Effector CD4-positive, alpha-beta T cell (primary cell): Measurements from ENCODE around the gene PRMT9.

Experiments used
- DNase-seq: peaks from one replicate; pipeline ENCODE4 v3.0.0-alpha.2; 2020

PRMT9 gene

DNA sequence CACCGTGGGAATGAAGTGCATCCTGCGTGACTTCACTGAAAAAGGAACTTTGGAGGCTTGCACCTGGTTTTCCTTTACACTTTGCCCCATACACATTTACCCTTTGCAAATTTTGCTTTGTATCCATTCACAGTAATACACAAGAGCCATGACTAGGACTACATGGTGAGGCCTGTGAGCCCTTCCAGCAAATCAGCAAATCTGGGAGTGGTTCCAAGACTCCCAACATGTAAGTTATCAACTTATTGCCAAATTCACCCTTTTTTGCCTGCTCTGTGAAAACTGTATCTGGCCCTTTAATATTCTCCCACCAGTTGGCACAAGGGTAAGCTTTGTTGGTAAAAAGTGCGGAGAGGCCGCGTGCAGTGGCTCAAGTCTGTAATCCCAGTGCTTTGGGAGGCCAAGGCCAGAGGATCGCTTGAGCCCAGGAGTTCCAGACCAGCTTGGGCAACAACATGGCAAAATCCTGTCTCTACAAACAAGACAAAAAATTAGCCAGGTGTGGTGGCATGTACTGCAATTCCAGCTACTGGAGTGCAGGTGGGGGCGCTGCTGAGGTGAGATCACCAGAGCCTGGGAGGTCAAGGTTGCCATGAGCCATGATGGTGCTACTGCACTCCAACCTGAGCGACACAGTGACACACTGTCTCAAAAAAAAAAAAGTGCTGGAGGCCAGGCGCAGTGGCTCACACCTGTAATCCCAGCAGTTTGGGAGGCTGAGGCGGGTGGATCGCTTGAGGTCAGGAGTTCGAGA is 5.0 kb downstream of the PRMT9 start:
- DNase-seq = no peak

DNA sequence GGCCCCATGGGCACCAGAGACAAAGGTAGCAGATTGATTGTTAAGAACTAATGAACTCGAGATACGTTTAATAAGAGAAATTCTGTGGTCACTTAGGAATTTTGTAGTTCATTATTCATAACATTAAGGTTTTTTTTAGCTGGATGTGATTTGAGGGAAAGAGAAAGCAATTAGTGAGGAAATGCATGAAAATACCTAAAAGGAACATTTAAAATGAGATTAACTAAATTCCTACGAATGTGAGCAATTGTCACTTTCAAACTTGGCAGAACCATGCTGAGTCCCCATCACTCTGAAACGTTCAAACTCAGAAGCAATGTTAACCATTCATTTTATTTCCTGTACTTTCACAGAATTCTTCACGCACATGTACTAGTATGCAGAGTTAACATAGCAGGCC is 5.9 kb downstream of the PRMT9 start:
- DNase-seq = no peak

DNA sequence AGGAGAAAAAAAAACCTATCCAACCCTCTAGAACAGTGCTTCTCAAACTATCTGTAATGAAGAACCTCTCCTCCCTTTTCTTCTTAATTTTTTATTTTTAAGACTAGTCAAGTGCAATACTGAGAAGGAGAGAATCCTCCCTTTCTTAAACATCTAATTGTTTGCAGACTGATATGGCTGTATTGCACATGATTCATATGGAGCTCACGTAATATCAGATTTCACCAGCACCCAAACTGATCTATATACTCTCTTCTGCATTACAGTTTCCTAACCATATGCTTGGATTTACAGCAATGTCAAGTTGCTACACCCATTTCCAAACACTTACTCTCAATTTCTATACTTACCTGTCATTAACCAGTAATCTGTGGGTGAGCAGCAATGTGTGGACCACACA is 9.5 kb downstream of the PRMT9 start:
- no peak for DNase-seq

DNA sequence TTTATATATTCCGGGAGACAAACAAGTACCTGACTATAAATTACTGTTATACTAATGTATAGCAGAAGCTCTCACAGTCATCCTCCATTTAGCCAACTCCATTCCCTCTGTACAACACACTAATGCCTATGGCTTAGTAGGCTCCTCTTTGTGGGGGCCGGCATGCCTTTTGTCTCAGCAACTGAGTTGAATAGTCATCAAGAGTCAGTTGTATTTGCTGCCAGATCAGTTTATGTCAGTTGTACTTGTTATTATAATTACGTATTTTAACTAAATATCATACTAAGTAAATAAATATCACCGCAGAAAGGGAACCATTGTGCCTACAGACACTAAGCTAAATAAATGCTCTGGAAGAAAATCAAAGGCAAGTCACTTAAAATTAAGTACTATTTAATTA is 9.9 kb downstream of the PRMT9 start:
- no peak for DNase-seq

DNA sequence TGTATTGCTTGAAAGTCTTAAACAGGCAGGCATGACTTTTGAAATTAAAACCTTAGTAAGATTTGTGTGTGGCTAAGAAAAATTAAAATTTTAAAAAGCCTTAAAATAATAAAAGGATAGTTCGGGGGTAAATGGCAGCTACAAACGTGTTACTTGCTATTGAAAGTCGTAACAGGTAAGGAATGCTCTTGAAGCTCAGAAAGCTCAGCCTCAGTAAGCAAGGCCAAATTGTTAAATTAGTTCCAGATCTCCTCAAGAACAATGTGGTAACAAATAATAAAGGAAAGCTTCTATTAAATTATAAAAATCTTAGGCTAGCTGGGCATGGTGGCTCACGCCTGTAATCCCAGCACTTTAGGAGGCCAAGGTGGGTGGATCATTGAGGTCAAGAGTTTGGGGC is 25.5 kb downstream of the PRMT9 start:
- DNase-seq = no peak

DNA sequence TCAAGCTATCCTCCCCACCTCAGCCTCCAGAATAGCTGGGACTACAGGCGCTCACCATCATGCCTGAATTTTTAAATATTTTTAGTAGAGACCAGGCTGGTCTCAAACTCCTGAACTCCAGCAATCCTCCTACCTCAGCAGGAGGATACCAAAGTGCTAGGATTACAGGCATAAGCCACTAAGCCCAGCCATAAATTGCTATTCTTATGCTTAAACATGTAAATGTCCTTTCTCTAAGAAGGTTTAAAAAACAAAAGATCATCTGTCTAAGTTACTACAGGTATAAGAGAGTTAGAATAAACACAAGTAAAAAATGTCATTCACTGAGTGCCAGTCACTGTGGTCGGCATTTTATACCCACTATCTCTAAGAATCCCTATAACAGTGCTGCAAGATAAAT is 28.3 kb downstream of the PRMT9 start:
- no peak for DNase-seq

DNA sequence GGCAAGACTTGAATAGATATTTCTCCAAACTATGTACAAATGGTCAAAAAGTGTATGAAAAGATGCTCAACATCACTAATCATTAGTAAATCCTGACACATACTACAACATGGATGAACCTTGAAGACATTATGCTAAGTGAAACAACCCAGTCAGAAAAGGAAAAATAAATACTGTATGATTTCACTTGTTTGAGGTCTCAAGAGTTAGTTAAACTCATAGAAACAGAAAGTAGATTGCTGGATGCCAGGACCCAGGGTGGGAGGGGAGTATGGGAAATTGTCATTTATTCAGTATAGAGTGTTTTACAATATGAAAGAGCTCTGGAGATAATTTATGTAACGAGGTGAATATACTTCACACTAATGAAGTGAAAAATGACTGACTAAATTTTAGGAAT is 32.4 kb downstream of the PRMT9 start:
- DNase-seq = no peak

DNA sequence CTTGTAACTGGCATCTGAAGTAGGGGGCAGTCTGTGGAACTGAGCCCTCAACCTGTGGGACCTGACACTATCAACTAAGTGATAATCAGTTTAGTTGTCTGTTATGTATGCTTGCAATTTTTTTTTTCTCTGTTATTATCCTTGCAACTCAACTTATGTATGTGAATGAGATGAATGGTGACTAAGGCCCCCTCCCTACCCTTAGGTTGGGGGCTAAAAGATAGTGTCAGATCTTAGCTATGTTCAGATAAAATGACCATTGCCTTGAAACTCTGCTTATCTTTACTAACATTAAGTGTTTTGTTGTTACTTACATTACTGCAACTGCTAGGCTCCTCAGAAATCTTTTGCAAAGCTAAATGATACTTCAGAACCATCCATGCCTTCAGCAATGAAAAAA is 35.3 kb downstream of the PRMT9 start:
- DNase-seq = no peak

DNA sequence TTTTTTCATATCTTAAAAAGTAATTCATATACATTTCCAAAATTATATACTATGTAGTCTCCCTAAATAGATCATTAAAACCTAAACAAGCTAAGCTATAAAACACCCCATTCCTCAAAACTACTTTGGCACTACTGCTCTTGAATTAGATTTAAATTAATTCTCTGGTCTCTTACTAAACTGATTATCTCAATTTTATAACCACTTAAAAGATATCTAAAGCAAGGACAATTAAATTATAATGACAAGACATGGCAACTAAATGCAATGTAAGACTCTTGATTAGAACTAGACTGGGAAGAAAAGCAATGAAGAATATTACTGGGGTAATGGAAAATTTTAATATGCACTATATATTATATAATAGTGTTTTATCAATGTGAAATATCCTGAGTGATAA is 38.9 kb downstream of the PRMT9 start:
- no peak for DNase-seq

DNA sequence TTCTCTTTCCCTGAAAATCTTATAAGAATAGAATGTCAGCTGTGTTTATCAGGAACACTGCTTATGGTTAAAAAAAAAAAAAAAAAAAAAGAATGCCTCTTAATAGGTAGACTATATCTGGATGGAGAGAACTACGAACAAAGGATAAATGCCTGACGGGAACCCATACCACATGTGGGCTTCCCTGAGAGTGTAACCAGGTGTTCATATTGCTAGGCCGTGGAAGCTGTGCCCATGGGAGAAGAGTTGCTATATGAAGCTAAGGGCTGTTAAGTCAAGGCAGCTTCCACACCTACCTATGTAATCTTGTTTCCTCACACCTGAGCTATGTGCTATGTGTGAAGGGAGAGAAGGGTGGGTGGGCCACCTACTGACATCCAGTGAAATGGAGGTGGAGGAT is 39.5 kb downstream of the PRMT9 start:
- DNase-seq = no peak

DNA sequence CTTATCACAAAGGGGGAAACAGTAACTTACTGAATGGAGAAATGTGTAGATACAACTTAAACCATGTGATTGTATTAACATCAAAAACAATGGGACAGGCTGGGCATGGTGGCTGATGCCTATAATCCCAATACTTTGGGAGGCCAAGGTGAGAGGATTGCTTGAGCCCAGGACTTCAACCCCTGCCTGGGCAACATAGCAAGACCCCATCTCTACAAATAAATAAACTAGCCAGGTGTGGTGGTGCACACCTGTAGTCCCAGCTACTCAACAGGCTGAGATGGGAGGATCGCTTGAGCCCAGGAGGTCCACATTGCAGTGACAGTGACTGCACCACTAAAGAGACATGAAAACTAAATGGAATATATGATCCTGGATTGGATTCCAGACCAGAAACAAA is 40.3 kb downstream of the PRMT9 start:
- no peak for DNase-seq

DNA sequence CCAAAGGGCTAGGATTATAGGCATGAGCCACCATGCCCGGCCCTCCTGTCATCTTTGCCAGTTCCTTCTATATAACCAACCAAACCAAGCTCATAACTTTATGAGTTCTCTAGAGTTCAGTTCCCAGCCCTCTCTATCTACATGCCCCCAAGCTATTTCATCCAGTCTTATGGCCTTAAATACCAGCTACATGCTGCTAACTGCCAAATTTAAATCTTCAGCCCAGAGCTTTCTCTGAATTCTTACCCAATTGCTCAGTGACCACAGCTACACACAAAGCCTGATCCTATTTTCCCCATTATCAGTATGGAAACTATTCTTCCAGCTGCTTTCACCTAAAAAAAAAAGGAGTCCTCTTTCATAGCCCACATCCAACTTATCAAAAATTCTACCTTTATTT is 43.6 kb downstream of the PRMT9 start:
- no peak for DNase-seq

DNA sequence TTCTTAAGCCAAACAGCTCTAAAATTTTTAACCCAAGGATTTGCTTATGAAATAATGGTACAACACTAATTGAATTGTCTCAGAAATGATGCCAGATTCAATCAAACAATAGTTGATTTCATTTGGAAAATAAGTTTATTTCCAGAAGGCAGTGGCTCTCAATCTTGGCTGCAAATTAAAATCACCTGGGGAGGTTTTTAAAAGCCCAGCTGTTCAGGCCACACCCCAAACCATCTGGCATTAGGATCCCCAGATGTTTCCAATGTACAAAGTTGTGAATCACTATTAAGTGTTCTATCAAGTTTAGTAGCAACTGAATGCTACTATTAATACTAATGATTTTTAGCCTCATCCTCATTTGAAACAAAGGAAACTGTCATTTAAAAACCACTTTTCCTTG is 44.6 kb downstream of the PRMT9 start:
- DNase-seq = no peak

DNA sequence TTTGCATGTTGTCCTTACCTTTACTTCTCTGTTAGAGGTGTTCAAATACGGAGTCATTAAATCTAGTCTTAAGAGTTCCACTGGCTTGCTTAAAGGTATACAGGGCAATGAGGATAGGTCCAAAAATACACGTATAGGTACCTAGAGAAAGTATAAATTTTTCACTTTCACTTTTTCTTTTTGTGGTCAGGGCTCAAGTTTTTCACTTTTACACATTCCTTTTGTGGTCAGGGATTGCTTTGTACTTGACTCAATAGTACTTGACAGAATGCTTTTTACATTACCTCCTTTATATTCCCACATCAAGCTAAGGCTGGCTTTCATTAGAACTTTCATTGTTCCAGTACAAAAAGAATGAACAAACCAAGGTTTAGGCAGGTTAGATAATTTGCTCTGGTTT is 45.0 kb downstream of the PRMT9 start:
- no peak for DNase-seq

DNA sequence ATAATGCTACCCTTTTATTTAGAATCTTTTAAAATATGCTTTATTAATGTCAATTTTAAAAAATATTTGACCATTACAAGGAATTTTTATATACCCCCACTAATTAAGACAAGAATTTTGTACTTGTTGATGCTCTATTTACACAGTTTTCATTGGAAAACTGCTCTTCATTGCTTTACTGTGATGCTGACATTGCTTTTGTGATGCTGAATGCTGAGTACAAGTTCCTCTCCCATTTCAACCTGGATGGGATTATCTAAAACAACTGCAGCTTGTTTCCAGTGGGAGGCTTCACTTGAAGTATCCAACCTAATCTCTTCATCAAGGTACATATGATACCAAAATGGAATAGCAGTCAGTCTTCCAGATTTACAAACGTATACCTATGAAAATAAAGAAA is 45.6 kb downstream of the PRMT9 start:
- DNase-seq = no peak

DNA sequence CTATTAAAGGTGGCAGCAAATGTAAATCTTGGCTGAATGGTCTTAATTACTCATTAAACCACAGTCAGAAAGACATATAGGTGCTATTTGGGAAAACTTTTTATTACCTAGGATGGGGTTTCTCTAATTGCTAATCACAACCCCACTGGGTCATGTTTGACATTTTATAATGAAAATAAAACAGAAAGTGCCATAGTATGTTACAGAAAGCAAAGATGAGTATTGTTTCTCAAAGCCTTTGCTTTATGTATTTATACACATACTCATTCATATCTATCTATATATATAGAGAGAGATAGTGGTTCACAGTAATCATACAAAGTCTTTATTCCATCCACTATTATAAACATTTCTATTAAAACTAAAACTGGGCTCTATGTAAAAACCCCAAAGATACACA is 48.6 kb downstream of the PRMT9 start:
- no peak for DNase-seq

DNA sequence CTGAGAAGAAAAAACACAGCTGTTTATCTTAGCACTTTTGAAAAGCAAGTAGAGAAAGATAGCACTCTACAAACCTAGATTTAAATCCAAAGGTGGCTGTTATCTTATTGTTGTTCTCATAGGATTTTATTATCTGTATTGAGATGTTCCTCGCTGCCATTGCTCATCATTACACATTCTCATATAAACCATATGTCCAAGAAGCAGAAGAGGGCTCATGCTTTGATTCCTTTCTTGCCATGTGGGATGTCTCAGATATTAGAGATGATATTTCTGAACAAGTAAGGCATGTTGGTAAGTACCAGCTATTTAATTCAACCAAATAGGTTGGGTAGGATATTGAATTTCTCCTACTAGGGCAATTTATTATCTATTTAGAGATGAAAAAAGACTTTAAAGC is 50.3 kb downstream of the PRMT9 start:
- DNase-seq = no peak

DNA sequence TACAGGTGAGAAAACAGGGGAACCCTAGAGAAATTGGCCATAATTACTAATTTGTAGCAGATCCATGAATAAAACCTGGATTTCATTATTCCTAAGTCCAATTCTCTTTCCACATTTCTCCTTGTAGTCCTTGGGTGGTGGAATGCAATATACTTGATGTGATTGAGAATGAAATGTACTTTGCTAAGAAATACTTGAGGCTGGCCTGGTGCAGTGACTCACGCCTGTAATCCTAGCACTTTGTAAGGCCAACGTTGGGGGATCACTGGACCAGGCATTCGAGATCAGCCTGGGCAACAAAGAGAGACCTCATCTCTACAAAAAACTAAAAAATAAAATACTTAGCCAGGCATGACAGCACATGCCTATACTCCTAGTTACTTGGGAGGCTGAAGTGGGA is 50.9 kb downstream of the PRMT9 start:
- no peak for DNase-seq

DNA sequence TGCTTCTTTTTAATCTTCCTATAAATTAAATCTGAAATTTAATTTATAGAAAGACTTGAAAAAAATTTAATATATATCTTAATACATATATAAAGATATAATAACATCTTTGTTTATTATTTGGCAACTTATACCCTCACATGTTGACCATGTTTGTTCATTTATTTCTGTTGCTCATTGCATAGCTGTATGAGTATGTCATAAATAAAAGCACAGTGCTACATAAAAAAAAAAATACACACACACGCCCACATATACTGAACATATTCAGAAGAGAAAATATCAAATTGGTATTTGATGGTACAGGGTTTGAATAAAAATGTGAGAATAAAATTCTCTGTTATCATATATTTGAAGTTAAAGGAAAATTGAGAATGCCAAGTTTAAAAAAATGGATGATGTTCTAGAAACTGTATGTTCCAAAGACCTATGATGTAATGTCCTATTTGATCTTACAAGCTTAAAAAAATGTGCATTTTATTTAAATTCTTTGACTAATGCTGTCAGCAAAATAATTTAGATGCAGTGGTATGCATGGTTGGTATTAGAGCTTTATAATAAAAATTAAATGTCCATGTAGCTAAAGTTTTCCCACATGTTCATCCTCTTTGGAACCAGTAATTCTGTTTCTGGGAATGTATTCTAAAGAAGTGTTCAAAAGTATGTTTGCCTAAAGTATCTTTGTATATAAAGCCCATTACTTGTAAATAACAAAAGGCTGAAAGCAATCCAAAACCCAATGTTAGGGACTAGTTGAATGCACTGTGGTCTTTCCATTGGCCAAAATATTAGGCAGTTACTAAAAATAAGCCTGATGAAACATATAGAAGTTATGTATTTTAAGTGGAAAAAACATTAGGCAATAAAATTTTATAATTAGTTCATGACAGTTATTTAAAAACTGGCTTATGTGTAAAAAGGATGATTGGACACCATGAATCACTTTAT is 53.9 kb downstream of the PRMT9 start:
- no peak for DNase-seq

DNA sequence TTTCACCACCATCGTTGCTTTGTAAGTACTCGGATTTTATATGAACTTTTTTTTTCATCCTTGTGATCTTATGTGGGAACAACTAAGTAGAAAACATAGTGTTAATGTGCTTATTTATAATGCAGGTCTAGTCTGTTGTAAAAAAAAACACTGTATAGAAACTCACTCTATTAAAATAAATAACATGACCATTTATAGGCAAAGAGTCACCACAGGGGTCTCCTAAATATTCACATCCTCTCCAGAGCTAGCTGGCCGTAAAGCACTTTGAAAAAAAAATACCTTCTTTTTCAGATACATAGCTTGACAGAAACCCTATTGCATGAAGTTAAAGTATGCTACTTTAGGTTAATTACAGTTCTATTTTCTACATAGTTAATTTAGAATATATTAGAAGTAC is 55.5 kb downstream of the PRMT9 start:
- DNase-seq = no peak

DNA sequence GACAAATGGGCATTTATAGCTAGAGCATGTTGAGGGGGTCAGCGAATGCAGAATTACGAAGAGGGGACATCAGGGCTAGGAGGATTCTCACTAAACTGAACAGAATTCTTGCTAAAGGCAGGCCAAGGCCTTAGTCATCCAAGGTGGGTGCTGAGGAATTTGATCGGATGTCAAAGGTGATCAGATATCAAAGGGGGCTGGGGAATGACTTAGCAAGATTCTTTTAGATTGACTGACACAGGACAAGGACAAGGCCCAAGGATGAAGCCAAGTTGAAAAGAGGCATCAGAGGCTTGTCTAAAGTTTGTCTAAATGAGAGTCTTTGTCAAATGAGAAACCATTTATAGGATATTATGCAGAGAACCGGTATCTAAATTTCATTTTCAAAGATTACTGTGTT is 57.1 kb downstream of the PRMT9 start:
- no peak for DNase-seq

DNA sequence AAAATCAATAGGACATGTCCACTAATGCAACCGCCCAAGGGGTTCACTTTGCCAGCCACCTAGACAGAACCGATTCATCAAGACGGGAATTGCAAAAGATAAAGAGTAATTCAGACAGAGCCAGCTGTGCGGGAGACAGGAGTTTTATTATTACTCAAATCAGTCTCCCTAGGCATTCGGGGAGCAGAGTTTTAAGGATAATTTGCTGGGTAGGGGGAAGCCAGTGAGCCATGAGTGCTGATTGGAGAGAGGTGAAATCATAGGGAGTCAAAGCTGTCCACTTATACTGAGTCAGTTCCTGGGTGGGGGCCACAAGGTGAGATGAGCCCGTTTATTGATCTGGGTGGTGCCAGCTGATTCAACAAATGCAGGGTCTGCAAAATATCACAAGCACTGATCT is 58.2 kb downstream of the PRMT9 start:
- no peak for DNase-seq

DNA sequence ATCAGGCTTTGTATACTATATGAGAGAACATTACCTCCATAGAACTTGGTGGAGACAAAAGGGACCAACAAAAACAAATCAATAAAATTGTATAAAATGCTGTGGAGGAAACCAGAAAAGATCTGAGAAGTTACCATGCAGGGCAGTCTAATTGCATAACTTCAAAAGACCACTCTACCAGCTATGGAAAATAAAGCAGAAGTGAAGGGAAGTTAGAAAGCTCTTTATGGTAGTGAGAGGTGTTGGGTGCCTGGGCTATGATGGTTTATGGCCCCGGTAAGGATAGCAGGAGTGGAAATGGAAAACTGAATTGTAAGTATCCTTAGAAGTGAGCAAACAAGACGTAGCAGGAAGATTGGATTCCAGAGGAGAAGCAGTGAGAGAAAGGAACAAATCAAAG is 63.6 kb downstream of the PRMT9 start:
- DNase-seq = no peak
